Uterine smooth muscle cell (primary cell): Measurements from ENCODE around the gene ZFYVE16. TPM values are rescaled to one million over a fixed set of nuclear protein-coding genes. Genes with fewer than 3 reads are reported as not detected.

Experiments
- total RNA-seq: library from RNA; depleted of rRNA; stranded (reverse); fragments of >200 nt; gene quantifications from 2 replicates; pipeline ENCODE4 v1.2.3, GENCODE V29; 2014

Gene ZFYVE16
- total RNA-seq: 43.7 and 46.2 TPM in 2 replicates

DNA sequence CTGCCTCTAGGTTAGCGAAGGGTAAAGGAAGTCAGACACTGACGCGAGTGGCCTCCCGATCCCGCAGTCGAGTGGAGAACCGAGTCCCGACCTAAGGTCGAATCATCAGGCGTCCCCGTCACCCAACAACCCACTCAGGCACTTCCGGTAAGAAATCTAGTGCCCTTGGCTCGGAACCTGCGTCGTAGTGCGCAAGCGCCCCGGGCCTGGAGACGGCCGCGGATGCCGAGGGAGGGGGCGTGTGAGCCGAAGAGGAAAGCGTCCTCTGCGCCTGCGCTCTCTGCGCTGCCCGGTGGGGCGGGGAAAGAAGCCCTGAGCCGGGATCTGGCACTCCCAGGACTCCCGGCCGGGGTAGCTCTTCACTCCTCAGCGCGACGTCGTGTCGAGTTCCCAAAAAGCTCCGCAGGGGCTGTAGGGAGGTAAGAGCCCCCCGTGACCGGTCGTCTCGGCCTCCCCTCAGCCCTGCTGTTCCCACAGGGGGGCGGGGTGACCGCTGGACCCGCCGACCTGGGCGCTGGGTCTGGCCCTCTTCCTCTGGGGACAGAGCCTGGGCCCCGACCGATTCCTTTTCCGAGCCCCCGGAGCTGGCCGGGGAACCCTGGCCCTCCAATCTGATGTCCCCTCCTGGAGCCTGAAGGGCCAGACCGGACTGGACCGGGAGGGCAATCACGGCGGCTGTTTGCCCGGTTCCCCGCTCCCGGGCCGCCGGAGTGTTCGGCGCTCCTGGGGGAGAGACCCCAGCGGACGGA, at the start of gene ZFYVE16:
ZFYVE16 (plus strand) TSS at position 330 of the 749 bp plus-strand sequence. CDS start 26,084 bp downstream, outside the sequence.

DNA sequence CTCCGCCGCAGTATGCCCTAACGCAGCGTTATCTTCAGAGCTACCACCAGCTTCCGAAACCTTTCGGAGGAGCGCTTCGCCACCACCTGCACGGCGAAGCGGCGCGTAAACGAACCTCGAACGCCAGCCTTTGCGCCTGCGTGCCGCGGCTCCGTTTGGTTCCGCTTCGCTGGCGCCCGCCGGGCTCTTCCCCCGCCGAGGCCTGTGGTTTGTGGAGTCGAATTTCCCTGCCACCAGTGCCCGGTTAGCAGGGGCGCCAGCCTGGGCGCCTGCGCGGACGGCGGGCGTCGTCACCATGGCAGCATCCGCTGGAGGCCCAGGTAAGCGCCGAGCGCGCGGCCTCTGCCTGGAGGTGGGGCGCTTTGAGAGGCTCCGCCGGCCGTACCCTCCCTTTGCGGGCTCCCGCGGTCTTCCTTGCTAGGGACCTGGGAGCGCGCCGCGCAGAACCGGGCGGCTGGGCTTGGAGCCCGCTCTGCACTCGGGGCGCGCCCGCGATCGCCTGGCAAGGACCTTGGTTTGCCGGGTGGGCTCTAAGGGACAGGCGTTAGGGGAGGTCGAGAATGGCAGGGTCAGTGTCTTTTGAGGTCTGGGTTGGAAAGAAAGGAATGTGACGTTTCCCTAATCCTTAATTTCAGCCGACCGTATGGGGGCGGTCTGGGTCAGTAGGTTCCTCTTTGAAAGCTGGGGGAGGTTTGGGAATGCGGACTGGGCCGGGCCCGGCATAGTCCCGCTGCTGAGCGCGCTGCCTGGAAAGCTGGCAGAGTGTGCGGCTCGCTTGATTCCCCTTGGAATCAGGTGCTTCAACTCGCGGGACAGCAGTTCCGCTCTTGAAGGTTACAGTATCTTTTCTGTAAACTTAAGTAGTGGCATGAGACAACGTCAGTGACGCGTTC, 80.2 kb downstream of the ZFYVE16 start, which contains the start of gene FAM151B:
FAM151B (plus strand) TSS at position 272 of the 893 bp plus-strand sequence; CDS start at position 296, 24 bp downstream.

Other genes with a start within 250 kb of the ZFYVE16 start
- 26.1 and 57.9 TPM in 2 replicates for gene SERINC5, start 152.0 kb upstream of the ZFYVE16 start, total RNA-seq
- gene SPZ1, start 88.1 kb upstream of the ZFYVE16 start, total RNA-seq: not detected in 2 replicates
- gene FAM151B, start 80.0 kb downstream of the ZFYVE16 start, total RNA-seq: 2.4 and 4.6 TPM in 2 replicates
- not detected in 2 replicates for gene ANKRD34B, start 162.2 kb downstream of the ZFYVE16 start, total RNA-seq
- 16.0 TPM in 2 replicates for gene MSH3, start 246.6 kb downstream of the ZFYVE16 start, total RNA-seq
- 20.9 and 49.8 TPM in 2 replicates for gene DHFR, start 246.9 kb downstream of the ZFYVE16 start, total RNA-seq